Inferior parietal cortex (tissue), 1 donor: ENCODE measurements around the gene PPP1R13B.

ENCODE experiments used
- DNase-seq: peaks from one replicate; pipeline ENCODE4 v3.0.0-alpha.2; 2016; ENCODE audit errors: extremely low spot score

Gene PPP1R13B

GRCh38 chr14:103746701-103747100 lies 100.7 kb downstream of the PPP1R13B start:
- DNase-seq: no peak

GRCh38 chr14:103745424-103745823 lies 102.0 kb downstream of the PPP1R13B start:
- DNase-seq: no peak

GRCh38 chr14:103744621-103745395 lies 102.6 kb downstream of the PPP1R13B start:
- DNase-seq: no peak

- no peak for DNase-seq
These were observed 103.7 kb downstream of the PPP1R13B start for GRCh38 chr14:103743691-103744090.

- no peak for DNase-seq
These were observed 104.7 kb downstream of the PPP1R13B start for GRCh38 chr14:103742499-103743255.

GRCh38 chr14:103741876-103742275 lies 105.5 kb downstream of the PPP1R13B start:
- DNase-seq: no peak

- no peak for DNase-seq
These were observed 106.2 kb downstream of the PPP1R13B start for GRCh38 chr14:103740991-103741689.

GRCh38 chr14:103739793-103740501 lies 107.4 kb downstream of the PPP1R13B start:
- no peak for DNase-seq

GRCh38 chr14:103739466-103739792 lies 107.9 kb downstream of the PPP1R13B start:
- no peak for DNase-seq

GRCh38 chr14:103738701-103739451 lies 108.5 kb downstream of the PPP1R13B start:
- DNase-seq: no peak

- no peak for DNase-seq
These were observed 109.2 kb downstream of the PPP1R13B start for GRCh38 chr14:103738166-103738565.

- DNase-seq: no peak
These were observed 109.8 kb downstream of the PPP1R13B start for GRCh38 chr14:103737432-103738045.

- DNase-seq: no peak
These were observed 110.6 kb downstream of the PPP1R13B start for GRCh38 chr14:103736546-103737431.

GRCh38 chr14:103735815-103736545 lies 111.4 kb downstream of the PPP1R13B start:
- no peak for DNase-seq

GRCh38 chr14:103735439-103735814 lies 111.9 kb downstream of the PPP1R13B start:
- DNase-seq: no peak

- DNase-seq: no peak
These were observed 112.4 kb downstream of the PPP1R13B start for GRCh38 chr14:103735022-103735421.

GRCh38 chr14:103734081-103734888 lies 113.1 kb downstream of the PPP1R13B start:
- no peak for DNase-seq

- DNase-seq: no peak
These were observed 113.7 kb downstream of the PPP1R13B start for GRCh38 chr14:103733651-103734050.
